Adrenal gland (tissue), 12 donors: Measurements from ENCODE around the gene FBLN2. TPM values are rescaled to one million over a fixed set of nuclear protein-coding genes. Genes with fewer than 3 reads are reported as not detected.

ENCODE experiments used
- DNase-seq, 7 donors: peaks; one replicate each; pipeline ENCODE4 v3.0.0-alpha.2; 2019 to 2020
- H3K27ac ChIP-seq, 5 donors: fragments of 200-600 bp; sonication (generic) in 4 of 5; 1 replicate in 3 of 5; 2 replicates in 2 of 5; pipeline versions ENCODE4 v1.5.1 to v1.8.0; 2016 to 2020; ENCODE audit warnings: mild to moderate bottlenecking in 1 of 5
- H3K27me3 ChIP-seq: fragments of 200-600 bp; 2 replicates; pipeline ENCODE4 v1.8.0; 2021
- H3K36me3 ChIP-seq, 2 donors: fragments of 200-600 bp; replicated peaks in 1 of 2; 1 replicate in 1 of 2; 2 replicates in 1 of 2; pipeline versions ENCODE4 v1.5.1 to v1.8.0; 2018 to 2022
- H3K4me1 ChIP-seq, 2 donors: fragments of 200-600 bp; replicated peaks in 1 of 2; 1 replicate in 1 of 2; 2 replicates in 1 of 2; pipeline versions ENCODE4 v1.5.1 to v1.8.0; 2018 to 2021
- H3K4me3 ChIP-seq, 4 donors: fragments of 200-600 bp; sonication (generic) in 3 of 4; one replicate each; pipeline ENCODE4 v1.5.1; 2016 to 2018
- H3K9me3 ChIP-seq, 3 donors: fragments of 200-600 bp; sonication (generic) in 1 of 3; replicated peaks in 1 of 3; 1 replicate in 2 of 3; 2 replicates in 1 of 3; pipeline versions ENCODE4 v1.5.1 to v1.8.0; 2016 to 2021
- CTCF ChIP-seq, 6 experiments: fragments of 450-650 bp in 4 of 6; fragments of 200-600 bp in 2 of 6; sonication (generic) in 1 of 6; IDR thresholded peaks; 1 replicate in 5 of 6; 2 replicates in 1 of 6; pipeline versions ENCODE4 v1.5.1 to v1.8.0; 2016 to 2021; ENCODE audit warnings: antibody characterized with exemption in 6 of 6, mild to moderate bottlenecking in 2 of 6, moderate library complexity in 1 of 6
- POLR2A ChIP-seq, 2 donors: fragments of 450-650 bp; IDR thresholded peaks; one replicate each; pipeline ENCODE4 v1.6.1; 2017; ENCODE audit warnings: antibody characterized with exemption in 2 of 2, mild to moderate bottlenecking in 2 of 2, moderate library complexity in 1 of 2
- WGBS, 4 donors: extraction: QIAGEN DNeasy Blood & Tissue Kit in 2 of 4; methylation state at CpG; one replicate each; pipeline versions ENCODE4 v1.1.5 to v1.1.7; 2013 to 2017; 5-methylcytosine and 5-hydroxymethylcytosine counted together
- intact Hi-C, 2 donors: fragments of 100-400 bp; cut with DNase I; formaldehyde crosslinking; loops; one replicate each; pipeline versions ENCODE4 v1.14.1 to v1.15.0; 2022 to 2023
- polyA plus RNA-seq, 3 donors: library from polyadenylated mRNA; stranded (reverse); fragments of 200-250 nt in 2 of 3; fragments of 350-450 nt in 1 of 3; fragmentation: Illumina TruSeq in 1 of 3; extraction: RNeasy Lipid Tissue Mini Kit (QIAGEN cat#74804) in 1 of 3; gene quantifications; one replicate each; pipeline ENCODE4 v1.2.3, GENCODE V29; 2013 to 2014
- total RNA-seq, 9 donors: library from RNA; depleted of rRNA in 4 of 9; stranded (reverse); fragments of >200 nt in 4 of 9; fragments of 120-200 nt in 1 of 9; fragmentation: NEBNext Ultra II Directional in 1 of 9; extraction: Animal tissue kit (Norgen Biotek cat#: 25700) in 1 of 9; gene quantifications; one replicate each; pipeline versions ENCODE4 v1.1.0 to v1.2.4, GENCODE V29; 2013 to 2023
- donor health status: healthy with polysubstance abuse.
- donor health status: Bipolar disorder and iron deficiency.
- donor health status: DM: yes; HTN: yes; CAD: no.
- donor health status: DM: no; HTN: no; CAD: no.
- donor health status: DM: no; HTN: no; CAD: no.
- donor health status: DM: yes; HTN: yes; CAD: no.

FBLN2 gene
- total and polyA plus RNA-seq, 12 donors: 1.8 to 31.5 (median 7.0) TPM

DNA sequence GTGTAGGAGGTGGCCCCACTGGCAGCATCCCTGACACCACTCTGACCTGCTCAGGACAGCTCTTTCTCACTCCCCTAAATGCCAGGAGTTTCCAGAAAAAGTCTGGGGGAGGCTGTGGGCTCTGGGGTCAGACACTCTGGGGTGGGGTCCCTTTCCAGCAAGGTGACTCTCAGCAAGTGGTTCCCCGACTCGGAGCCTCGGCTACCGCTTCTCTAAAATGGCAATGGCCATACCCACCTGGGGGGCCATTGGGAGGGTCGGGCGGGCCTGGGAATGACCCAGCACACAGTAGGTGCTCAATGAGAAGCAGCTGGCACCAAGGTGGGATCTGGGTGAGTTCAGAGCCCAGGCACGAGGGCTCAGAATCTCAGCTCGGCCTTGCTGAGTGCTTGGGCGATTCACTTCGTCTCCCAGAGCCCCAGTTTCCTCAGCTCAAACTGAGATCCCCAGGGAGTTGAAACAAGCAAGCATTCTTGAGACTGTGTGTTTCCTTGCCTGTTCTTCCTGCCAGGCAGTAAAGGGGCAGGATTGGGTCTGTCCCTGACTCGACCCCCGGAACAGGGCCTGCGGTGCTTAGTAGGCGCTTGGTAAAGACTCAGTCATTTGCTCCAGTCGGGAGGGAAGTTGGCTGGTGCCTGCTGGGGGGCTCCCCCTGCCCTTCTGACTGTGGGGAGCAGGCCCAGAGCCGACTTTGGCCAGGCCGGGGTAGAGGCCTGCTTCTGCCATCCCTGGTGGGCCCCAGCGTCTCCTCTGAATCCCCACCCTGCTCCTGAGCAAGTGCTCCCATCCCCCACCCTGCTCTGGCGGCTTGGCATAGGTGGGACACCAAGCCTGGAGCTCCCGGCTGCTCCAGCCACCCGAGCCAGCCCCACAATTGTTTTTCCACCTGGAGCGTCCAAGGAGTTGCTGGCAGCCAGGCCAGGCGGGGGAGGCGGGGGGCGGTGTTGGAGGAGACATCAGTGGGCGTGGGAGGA lies 32.9 kb upstream of the FBLN2 start:
- Histone ChIP-seq H3K36me3 (no peaks in the 10 kb centered on the region), H3K27me3 (no peaks in the 10 kb centered on the region), H3K4me1 (no peaks in the 10 kb centered on the region), H3K4me3 (no peak overlapping the region), H3K9me3 (no peaks in the 10 kb centered on the region), H3K27ac (peak overlapping the region in 1 of 5 donors; percentile 63)
- intact Hi-C loops: no loop called here
- no peak for TF ChIP-seq CTCF (IDR thresholded peaks at IDR 0.05)
- no peak for TF ChIP-seq POLR2A (IDR thresholded peaks at IDR 0.05)
- 76 to 89% (median 79%) methylated on average over 8 to 26 of the region's 26 CpGs for WGBS, 4 donors
- no peak for DNase-seq

GRCh38 chr3:13516760-13517135 lies 32.2 kb upstream of the FBLN2 start:
- Histone ChIP-seq H3K27me3 (no peaks in the 10 kb centered on the region), H3K27ac (no peak overlapping the region), H3K9me3 (no peaks in the 10 kb centered on the region), H3K4me1 (no peaks in the 10 kb centered on the region), H3K36me3 (no peaks in the 10 kb centered on the region), H3K4me3 (no peak overlapping the region)
- intact Hi-C loops: no loop called here
- TF ChIP-seq POLR2A (IDR thresholded peaks at IDR 0.05) (no peak), CTCF (IDR thresholded peaks at IDR 0.05) (no peak)
- no peak for DNase-seq
- WGBS, 4 donors: 76 to 90% (median 89%) methylated on average over 8 to 9 of the region's 9 CpGs

DNA sequence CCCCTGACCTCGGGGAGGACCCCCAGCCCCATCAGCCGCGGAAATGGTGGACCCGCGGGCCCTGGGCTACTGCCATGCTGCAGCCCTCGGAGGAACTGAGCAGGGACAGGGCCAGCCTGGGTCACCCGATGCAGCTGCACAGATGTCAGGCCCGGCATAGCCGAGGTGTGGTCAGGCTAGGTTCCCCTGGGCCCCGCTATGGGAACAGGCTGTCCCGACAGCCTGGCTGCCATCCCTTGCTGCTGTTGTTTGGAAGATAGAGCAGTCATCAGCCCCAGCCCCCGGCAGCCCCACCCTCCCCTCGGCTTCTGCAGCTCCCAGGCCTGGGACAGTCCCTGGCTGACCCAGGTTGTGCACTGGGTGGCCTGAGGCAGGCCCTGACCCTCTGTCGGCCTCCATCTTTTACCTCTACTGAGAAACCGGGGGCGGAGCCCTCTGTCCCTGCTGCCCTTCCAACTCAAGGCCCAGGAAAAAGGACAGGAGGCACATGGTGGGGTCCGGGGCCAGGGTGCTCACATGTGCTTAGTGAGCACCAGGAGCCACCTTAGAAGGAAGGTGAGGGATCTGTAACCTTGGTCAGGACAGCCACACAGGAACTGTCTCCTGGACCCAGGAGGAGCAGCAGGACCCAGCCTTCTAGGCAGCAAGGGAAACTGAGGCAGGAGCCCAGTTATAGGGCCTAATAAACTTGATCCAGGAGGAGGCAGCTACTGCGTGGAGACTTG lies 31.5 kb upstream of the FBLN2 start:
- no peak overlapping the region for H3K27ac ChIP-seq
- peak in 1 of 7 donors; percentile 33 for DNase-seq
- H3K4me1 ChIP-seq: no peaks in the 10 kb centered on the region
- no peaks in the 10 kb centered on the region for H3K27me3 ChIP-seq
- H3K36me3 ChIP-seq: no peaks in the 10 kb centered on the region
- intact Hi-C loops: no loop called here
- H3K4me3 ChIP-seq: no peak overlapping the region
- TF ChIP-seq POLR2A (IDR thresholded peaks at IDR 0.05): no peak
- no peaks in the 10 kb centered on the region for H3K9me3 ChIP-seq
- 70 to 85% (median 78%) methylated on average over 5 to 18 of the region's 18 CpGs for WGBS, 4 donors

- Histone ChIP-seq H3K9me3 (no peaks in the 10 kb centered on the region), H3K4me1 (no peaks in the 10 kb centered on the region), H3K4me3 (no peak overlapping the region), H3K36me3 (no peaks in the 10 kb centered on the region), H3K27ac (no peak overlapping the region), H3K27me3 (no peaks in the 10 kb centered on the region)
- 62 to 80% (median 71%) methylated on average over 9 to 15 of the region's 15 CpGs for WGBS, 4 donors
- TF ChIP-seq CTCF (IDR thresholded peaks at IDR 0.05) (no peak), POLR2A (IDR thresholded peaks at IDR 0.05) (no peak)
- DNase-seq: no peak
- intact Hi-C loops: no loop called here
Observed at GRCh38 chr3:13518516-13518953, 30.4 kb upstream of the FBLN2 start.
